NCI-H2196 treated with DMSO at 0.1 percent for 48 hours (cell line): ENCODE data around the gene RPS16.

ENCODE experiments used
- DNase-seq: peaks from one replicate; lab custom pipeline; 2025; ENCODE audit not compliant: unreplicated experiment; lab: John Stamatoyannopoulos, UW

Gene RPS16

DNA sequence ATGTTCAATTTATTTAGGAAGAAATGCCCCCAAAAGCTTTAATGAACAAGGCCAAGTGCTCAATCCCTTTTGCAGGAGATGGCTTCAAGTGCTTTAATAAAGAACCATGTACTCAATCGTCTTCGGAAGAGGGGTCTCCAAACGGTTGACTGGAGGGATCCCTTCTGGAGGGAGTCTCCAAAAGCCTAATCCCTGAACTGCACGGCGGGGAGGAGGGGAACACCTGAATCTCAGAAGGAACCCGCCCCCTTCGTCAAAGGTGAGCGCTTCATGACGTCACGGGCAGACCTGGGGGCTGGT lies 45.3 kb downstream of the RPS16 start:
- DNase-seq, result no peak

DNA sequence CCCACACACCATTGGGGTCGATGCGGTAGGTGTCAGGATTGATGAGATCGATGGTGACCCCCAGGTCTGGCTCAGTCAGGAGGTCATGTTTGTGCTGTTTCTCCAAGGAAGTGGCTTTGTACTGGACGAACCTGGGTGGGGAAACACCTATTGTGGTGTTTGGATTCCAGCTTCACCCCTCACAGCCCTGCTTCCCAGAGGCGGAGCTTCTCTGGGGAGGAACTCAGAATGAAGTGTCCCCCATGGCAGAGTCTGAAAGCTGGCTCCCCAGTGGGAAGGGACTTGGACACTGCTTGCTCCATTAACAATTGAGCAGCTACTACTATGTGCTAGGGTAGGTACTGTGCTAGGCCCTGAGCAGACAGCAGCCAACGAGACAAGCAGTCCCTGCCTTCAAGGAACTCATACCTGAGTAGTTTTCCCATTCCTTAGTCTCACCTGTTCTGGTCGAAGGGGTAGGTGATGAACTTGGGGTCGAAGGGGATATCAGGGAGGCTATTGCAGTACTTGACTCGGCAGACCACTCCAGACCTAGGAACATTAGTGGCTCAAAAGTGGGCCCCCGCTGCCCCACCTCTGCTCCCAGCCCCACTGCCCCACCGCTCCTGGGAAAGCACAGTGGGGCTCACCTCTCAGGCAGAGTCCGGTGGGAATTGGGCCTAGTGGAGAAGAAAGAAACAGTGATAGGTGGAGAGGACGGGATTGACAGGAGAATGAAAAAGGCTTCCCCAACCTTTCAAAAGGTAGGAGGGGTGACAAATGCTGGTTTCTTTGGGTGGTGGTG lies 45.9 kb downstream of the RPS16 start:
- DNase-seq, result no peak

DNA sequence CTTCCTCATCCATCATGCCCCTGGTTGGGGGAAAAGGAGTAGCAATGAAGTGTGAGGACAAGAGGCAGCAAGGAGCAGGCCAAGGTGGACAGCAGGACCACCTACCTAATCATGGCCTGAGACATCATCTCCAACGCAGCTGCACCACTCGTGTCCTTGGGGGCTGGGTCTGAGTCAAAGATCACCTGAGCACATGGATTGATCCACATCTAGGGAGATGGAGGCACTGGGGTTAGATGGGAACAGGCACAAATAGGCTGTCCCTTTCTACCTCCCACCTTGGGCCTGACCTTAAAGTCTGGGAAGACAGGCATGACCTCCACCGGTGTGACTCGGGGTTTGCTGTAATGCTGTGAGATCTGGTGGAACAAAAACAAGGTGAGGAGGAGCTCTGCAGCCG lies 47.1 kb downstream of the RPS16 start:
- DNase-seq, result no peak

DNA sequence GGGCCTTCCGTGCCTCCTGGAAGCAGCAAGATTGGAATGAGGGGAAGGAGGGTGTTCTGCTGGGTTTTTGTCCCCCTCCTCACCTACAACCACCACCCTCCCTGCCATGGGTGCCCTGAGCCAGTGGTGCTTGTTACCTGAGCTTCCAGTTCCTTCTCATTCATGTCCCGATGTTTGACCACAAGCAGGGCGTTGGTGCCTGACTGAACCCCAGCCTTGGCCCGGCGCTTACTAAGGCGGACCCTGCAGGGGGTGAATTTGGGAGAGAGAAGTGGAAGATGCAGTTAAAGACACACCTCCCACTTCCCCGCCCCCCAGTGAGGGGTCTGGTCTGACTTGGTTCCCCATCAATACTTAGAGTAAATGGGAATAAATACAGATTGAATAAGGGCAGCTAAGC lies 49.2 kb downstream of the RPS16 start:
- DNase-seq, result no peak

DNA sequence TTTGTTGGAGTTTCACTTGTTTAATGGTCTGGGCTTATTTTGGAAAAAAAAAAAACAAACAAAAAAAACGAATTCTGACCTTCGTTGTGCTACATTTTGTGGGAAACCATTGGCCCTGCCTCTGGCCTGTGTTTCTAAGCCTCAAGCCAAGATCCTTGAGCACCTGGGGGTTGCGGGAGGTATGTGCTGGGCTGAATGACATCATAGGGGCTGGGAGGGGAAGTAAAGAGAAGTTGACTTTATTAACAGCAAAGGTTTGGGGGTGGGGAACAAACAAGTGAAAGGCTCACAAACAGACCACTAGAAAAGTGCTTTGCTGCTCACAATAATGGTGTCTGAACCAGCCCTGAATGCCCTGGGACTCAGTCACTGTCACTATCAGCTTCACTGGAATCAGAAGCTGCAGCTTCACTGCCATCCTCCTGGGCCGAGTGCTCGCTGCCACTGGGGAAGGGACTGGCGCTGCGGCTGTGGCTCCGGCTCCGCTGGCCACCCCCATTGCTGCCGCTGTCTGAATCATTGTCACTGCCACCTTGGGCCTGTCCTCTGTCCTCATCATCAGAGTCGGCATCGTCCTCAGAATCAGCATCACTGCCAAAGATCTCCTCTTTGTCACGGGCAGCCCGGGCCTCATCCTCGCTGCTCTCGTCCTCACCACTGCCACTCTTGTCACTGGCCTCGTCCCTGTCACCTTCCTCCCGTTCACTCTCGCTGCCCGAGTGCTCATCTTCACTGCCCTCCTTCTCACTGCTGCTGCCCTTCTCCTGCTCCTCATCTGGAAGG lies 49.9 kb downstream of the RPS16 start:
- no peak for DNase-seq

DNA sequence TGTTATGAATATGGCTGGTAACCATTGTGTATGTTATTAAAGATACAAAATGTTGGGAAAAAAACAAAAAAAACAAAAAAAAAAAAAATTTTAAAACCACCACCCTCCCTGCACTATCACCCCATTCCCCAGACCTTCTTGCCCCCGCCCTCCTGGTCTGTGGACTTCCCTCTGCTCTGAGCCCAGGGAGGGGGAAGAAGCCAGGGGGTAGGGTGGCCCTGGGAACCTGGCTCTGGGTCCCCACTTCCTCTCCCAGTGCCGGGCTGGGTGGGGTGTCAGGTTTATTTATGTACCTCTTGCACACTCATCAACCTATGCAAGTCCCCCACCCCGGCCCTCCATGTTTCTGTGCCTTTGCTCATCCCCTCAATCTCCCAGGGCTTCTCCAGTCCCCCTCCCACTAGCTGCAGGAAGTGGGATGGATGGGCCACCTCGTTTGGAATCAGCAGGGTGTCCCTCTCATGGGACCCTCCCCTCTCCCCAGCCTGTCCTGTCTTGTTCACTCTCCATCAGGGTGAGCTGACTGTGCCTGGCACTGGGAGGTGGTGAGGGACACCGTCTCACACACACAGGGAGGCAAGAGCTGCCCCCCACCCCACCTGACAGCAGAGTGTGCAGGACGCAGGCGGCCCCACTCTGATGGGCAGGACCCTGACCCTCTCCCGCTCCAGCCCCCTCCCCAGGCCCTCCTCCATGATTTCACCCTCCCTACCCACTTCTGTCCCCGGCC lies 50.7 kb downstream of the RPS16 start:
- DNase-seq, result no peak
